Epithelial cell of proximal tubule (primary cell): ENCODE results near the gene KRTAP10-3. TPM values are rescaled to one million over a fixed set of nuclear protein-coding genes. Genes with fewer than 3 reads are reported as not detected.
"Not testable (repeated sequence)": the region's sequence is repeated elsewhere in the genome, so short reads cannot be mapped to it uniquely, and the experiment has no call there.

Experiments
- DNase-seq: peaks from one replicate; pipeline ENCODE4 v3.0.0-alpha.2; 2011; ENCODE audit warnings: low read depth
- H3K4me3 ChIP-seq: 2 replicates; pipeline ENCODE4 v1.5.1; 2011; ENCODE audit warnings: low read depth, mild to moderate bottlenecking, low read length
- CTCF ChIP-seq: conservative IDR thresholded peaks from 2 replicates; pipeline ENCODE4 v1.5.1; 2012; ENCODE audit warnings: low read depth, mild to moderate bottlenecking, low read length
- total RNA-seq: library from RNA; depleted of rRNA; stranded (reverse); fragments of >200 nt; gene quantifications from 2 replicates; pipeline ENCODE4 v1.2.3, GENCODE V29; 2015

KRTAP10-3 gene
- total RNA-seq, 1 donor from 2014 or later: not detected

- TF ChIP-seq CTCF: no peak
- no peak overlapping the region for H3K4me3 ChIP-seq
- no peak for DNase-seq
These were observed 7.8 kb upstream of the KRTAP10-3 start for GRCh38 chr21:44566403-44566802.

- TF ChIP-seq CTCF: no peak
- DNase-seq: no peak
These were observed 6.4 kb upstream of the KRTAP10-3 start for GRCh38 chr21:44564886-44565598.

GRCh38 chr21:44564099-44564498 lies 5.5 kb upstream of the KRTAP10-3 start:
- DNase-seq: no peak
- no peak overlapping the region for H3K4me3 ChIP-seq
- TF ChIP-seq CTCF: no peak

More at GRCh38 chr21:44564886-44565598, 6.4 kb upstream of the KRTAP10-3 start:
- H3K4me3 ChIP-seq: no peak overlapping the region

DNA sequence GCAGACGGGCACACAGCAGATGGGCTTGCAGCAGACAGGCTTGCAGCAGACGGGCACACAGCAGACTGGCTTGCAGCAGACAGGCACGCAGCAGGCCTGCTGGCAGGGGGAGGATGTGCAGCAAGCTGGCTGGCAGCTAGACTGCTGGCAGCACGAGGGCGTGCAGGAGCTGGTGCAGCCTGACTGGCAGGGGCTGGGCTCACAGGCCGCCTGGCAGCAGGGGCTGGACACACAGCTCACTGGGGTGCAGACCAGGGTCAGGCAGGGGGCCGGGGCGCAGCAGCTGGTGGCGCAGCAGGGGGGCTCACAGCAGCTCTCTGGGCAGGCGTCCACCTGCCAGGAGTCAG lies 293 bp downstream of the KRTAP10-3 start:
- H3K4me3 ChIP-seq, DNase-seq: not testable (repeated sequence)

- DNase-seq: no peak
- no peak overlapping the region for H3K4me3 ChIP-seq
- no peak for TF ChIP-seq CTCF
These were observed 885 bp downstream of the KRTAP10-3 start for GRCh38 chr21:44557491-44558328.

- no peak for TF ChIP-seq CTCF
- no peak overlapping the region for H3K4me3 ChIP-seq
- no peak for DNase-seq
These were observed 1.7 kb downstream of the KRTAP10-3 start for GRCh38 chr21:44556879-44557278.

- no peak for DNase-seq
- TF ChIP-seq CTCF: no peak
- H3K4me3 ChIP-seq: no peak overlapping the region
These were observed 3.3 kb downstream of the KRTAP10-3 start for GRCh38 chr21:44555200-44555875.
